GM23338 (cell line): ENCODE results near the gene HHIPL1. TPM values are rescaled to one million over a fixed set of nuclear protein-coding genes. Genes with fewer than 3 reads are reported as not detected.

Experiments
- ATAC-seq: fragments of 200-7000 bp; cut with Tn5 transposase; 3 replicates; pipeline ENCODE4 v1.9.1; 2020
- DNase-seq: peaks from one replicate; pipeline ENCODE4 v3.0.0-alpha.2; 2015; ENCODE audit warnings: low spot score
- H2AFZ ChIP-seq: fragments of 200-600 bp; sonication (generic); 2 replicates; pipeline ENCODE4 v1.8.0; 2016; ENCODE audit warnings: antibody characterized with exemption, mild to moderate bottlenecking, moderate library complexity
- H3F3A ChIP-seq: fragments of 200-600 bp; sonication (generic); replicated peaks from 2 replicates; pipeline ENCODE4 v1.8.0; 2017; ENCODE audit warnings: antibody characterized with exemption, mixed run types, low read depth
- H3K27ac ChIP-seq: fragments of 200-600 bp; sonication (generic); 2 replicates; pipeline ENCODE4 v1.6.1; 2016; ENCODE audit warnings: low read depth
- H3K27me3 ChIP-seq: fragments of 200-600 bp; sonication (generic); 2 replicates; pipeline ENCODE4 v1.8.0; 2016; ENCODE audit warnings: mild to moderate bottlenecking, mixed run types, moderate library complexity; ENCODE audit not compliant: insufficient read depth
- H3K36me3 ChIP-seq: fragments of 200-600 bp; sonication (generic); 2 replicates; pipeline ENCODE4 v1.8.0; 2016; ENCODE audit warnings: mild to moderate bottlenecking; ENCODE audit not compliant: insufficient read depth
- H3K4me1 ChIP-seq: fragments of 200-600 bp; sonication (generic); 2 replicates; pipeline ENCODE4 v1.8.0; 2016; ENCODE audit warnings: mild to moderate bottlenecking, moderate library complexity; ENCODE audit not compliant: insufficient read depth
- H3K4me2 ChIP-seq: fragments of 200-600 bp; sonication (generic); 2 replicates; pipeline ENCODE4 v1.7.1; 2017; ENCODE audit warnings: mixed run types
- H3K4me3 ChIP-seq: fragments of 200-600 bp; sonication (generic); 2 replicates; pipeline ENCODE4 v1.6.1; 2016; ENCODE audit warnings: mixed run types
- H3K79me2 ChIP-seq: fragments of 200-600 bp; sonication (generic); replicated peaks from 2 replicates; pipeline ENCODE4 v1.8.0; 2017; ENCODE audit warnings: mild to moderate bottlenecking; ENCODE audit not compliant: insufficient read depth
- H3K9me2 ChIP-seq: fragments of 200-600 bp; sonication (generic); 2 replicates; pipeline ENCODE4 v1.8.0; 2017; ENCODE audit not compliant: insufficient read depth
- H4K20me1 ChIP-seq: fragments of 200-600 bp; sonication (generic); replicated peaks from 2 replicates; pipeline ENCODE4 v1.8.0; 2017; ENCODE audit warnings: mild to moderate bottlenecking; ENCODE audit not compliant: insufficient read depth
- H3K27ac Mint-ChIP-seq: 2 replicates; pipeline ENCODE4 v1.8.0; 2020; ENCODE audit warnings: inconsistent platforms, mild to moderate bottlenecking, moderate library complexity, mixed read lengths
- H3K27me3 Mint-ChIP-seq: 3 replicates; pipeline ENCODE4 v1.8.0; 2022; ENCODE audit warnings: low read depth, mild to moderate bottlenecking, moderate library complexity, mixed read lengths, inconsistent platforms; ENCODE audit not compliant: insufficient read depth, poor library complexity
- H3K36me3 Mint-ChIP-seq: 3 replicates; pipeline ENCODE4 v1.8.0; 2021; ENCODE audit warnings: low read depth, mild to moderate bottlenecking, inconsistent platforms, moderate library complexity, mixed read lengths
- H3K4me1 Mint-ChIP-seq: 3 replicates; pipeline ENCODE4 v1.8.0; 2020; ENCODE audit warnings: mild to moderate bottlenecking, inconsistent platforms, mixed read lengths
- H3K4me3 Mint-ChIP-seq: 3 replicates; pipeline ENCODE4 v1.8.0; 2021; ENCODE audit warnings: moderate library complexity, mild to moderate bottlenecking, inconsistent platforms, mixed read lengths
- H3K9me3 Mint-ChIP-seq: 3 replicates; pipeline ENCODE4 v1.8.0; 2020; ENCODE audit warnings: moderate library complexity, mild to moderate bottlenecking, inconsistent platforms, mixed read lengths
- CREB1 ChIP-seq: fragments of 250-450 bp; sonication (Bioruptor Pico); IDR thresholded peaks from 2 replicates; pipeline ENCODE4 v1.5.0; 2020; ENCODE audit warnings: low read depth, mild to moderate bottlenecking, moderate library complexity
- CTCF ChIP-seq, 2 experiments: fragments of 200-600 bp in 1 of 2; sonication (generic) in 1 of 2; conservative IDR thresholded peaks; 2 replicates each; pipeline versions ENCODE4 v1.5.1 to v1.6.1; 2016 to 2017; ENCODE audit warnings: antibody characterized with exemption in 2 of 2, low read depth in 2 of 2, mild to moderate bottlenecking in 2 of 2, moderate library complexity in 1 of 2
- ETS1 ChIP-seq: IDR thresholded peaks from 2 replicates; pipeline ENCODE4 v1.6.1; 2016; ENCODE audit warnings: antibody characterized with exemption
- EZH2 ChIP-seq: fragments of 200-600 bp; sonication (generic); IDR thresholded peaks from one replicate; pipeline ENCODE4 v1.8.0; 2017; ENCODE audit warnings: antibody characterized with exemption, mild to moderate bottlenecking, low read depth; ENCODE audit not compliant: unreplicated experiment
- EZH2phosphoT487 ChIP-seq: fragments of 200-600 bp; sonication (generic); IDR thresholded peaks from one replicate; pipeline ENCODE4 v1.8.1; 2018; ENCODE audit warnings: antibody characterized with exemption; ENCODE audit not compliant: unreplicated experiment
- JUNB ChIP-seq: IDR thresholded peaks from one replicate; pipeline ENCODE4 v1.6.1; 2016; ENCODE audit warnings: antibody characterized with exemption; ENCODE audit not compliant: unreplicated experiment
- NANOG ChIP-seq: IDR thresholded peaks from 2 replicates; pipeline ENCODE4 v1.6.1; 2016; ENCODE audit warnings: antibody characterized with exemption, borderline replicate concordance
- POLR2AphosphoS5 ChIP-seq: IDR thresholded peaks from 2 replicates; pipeline ENCODE4 v1.6.1; 2016; ENCODE audit warnings: antibody characterized with exemption, low read depth
- REST ChIP-seq: IDR thresholded peaks from one replicate; pipeline ENCODE4 v1.6.1; 2018; ENCODE audit warnings: antibody characterized with exemption; ENCODE audit not compliant: unreplicated experiment
- STAT1 ChIP-seq: IDR thresholded peaks from one replicate; pipeline ENCODE4 v1.6.1; 2016; ENCODE audit warnings: antibody characterized with exemption; ENCODE audit not compliant: unreplicated experiment
- ZNF114 ChIP-seq: fragments of 250-450 bp; sonication (Bioruptor Pico); IDR thresholded peaks from 2 replicates; pipeline ENCODE4 v1.5.0; 2020; ENCODE audit warnings: mild to moderate bottlenecking, moderate library complexity
- ZNF331 ChIP-seq: fragments of 250-450 bp; sonication (Bioruptor Pico); IDR thresholded peaks from 2 replicates; pipeline ENCODE4 v1.5.0; 2020; ENCODE audit warnings: low read depth, mild to moderate bottlenecking, moderate library complexity
- ZNF462 ChIP-seq: fragments of 250-450 bp; sonication (Bioruptor Pico); IDR thresholded peaks from 2 replicates; pipeline ENCODE4 v1.5.0; 2020; ENCODE audit warnings: mild to moderate bottlenecking, moderate library complexity
- polyA plus RNA-seq: library from polyadenylated mRNA; unstranded; fragments of >200 nt; fragmentation: Nextera tagmentation; extraction: Ambion mirVana; gene quantifications from 2 replicates; pipeline ENCODE4 v1.2.1, GENCODE V29; 2016
- total RNA-seq: library from RNA; depleted of rRNA; stranded (reverse); fragments of >200 nt; shearing (Covaris generic); gene quantifications from 2 replicates; pipeline ENCODE4 v1.2.3, GENCODE V29; 2014

HHIPL1 gene
- total and polyA plus RNA-seq, 2 experiments from 2014 or later: 1.9 to 2.0 TPM

- Mint-ChIP-seq H3K27ac (no peak overlapping the region), H3K4me3 (no peak overlapping the region)
Measured at GRCh38 chr14:99627510-99628381, 17.2 kb upstream of the HHIPL1 start.

More at GRCh38 chr14:99627510-99628381, 17.2 kb upstream of the HHIPL1 start:
- DNase-seq: no peak
- H2AFZ ChIP-seq: no peak overlapping the region
- H3F3A ChIP-seq: no peaks in the 10 kb centered on the region
- no peaks in the 10 kb centered on the region for H4K20me1 ChIP-seq
- H3K79me2 ChIP-seq: no peaks in the 10 kb centered on the region
- no peaks in the 10 kb centered on the region; the same call in 2 of the 3 replicates for H3K9me3 Mint-ChIP-seq
- peaks cover 12% of the 10 kb centered on the region for H3K4me1 Mint-ChIP-seq
- no peaks in the 10 kb centered on the region for H3K36me3 Mint-ChIP-seq
- H3K4me3 ChIP-seq: no peak overlapping the region
- no peaks in the 10 kb centered on the region for H3K27me3 ChIP-seq
- H3K4me1 ChIP-seq: no peaks in the 10 kb centered on the region; the same call in 1 of the 2 replicates
- H3K36me3 ChIP-seq: no peaks in the 10 kb centered on the region
- peaks cover 20% of the 10 kb centered on the region for H3K27me3 Mint-ChIP-seq
- H3K27ac ChIP-seq: no peak overlapping the region
- H3K4me2 ChIP-seq: no peak overlapping the region
- no peak for TF ChIP-seq ZNF114
- no peak for TF ChIP-seq NANOG
- TF ChIP-seq EZH2: no peak
- no peak for TF ChIP-seq ETS1
- no peak for TF ChIP-seq EZH2phosphoT487
- no peak for TF ChIP-seq CREB1
- no peak for TF ChIP-seq ZNF462 (CRISPR knock-in tag)
- TF ChIP-seq STAT1: no peak
- no peak for TF ChIP-seq ZNF331
- TF ChIP-seq JUNB: no peak
- TF ChIP-seq POLR2AphosphoS5: no peak
- TF ChIP-seq CTCF (conservative IDR thresholded peaks at IDR 0.05; ENCODE audit: low read depth in 2 of 2): no peak
- TF ChIP-seq REST: no peak
- H3K9me2 ChIP-seq: no peaks in the 10 kb centered on the region
- ATAC-seq: no peak
